Ovary (tissue), 3 donors: ENCODE measurements around the gene CD63.

Experiments
- POLR2A ChIP-seq: fragments of 450-650 bp; IDR thresholded peaks from one replicate; pipeline ENCODE4 v1.6.1; 2017; ENCODE audit warnings: antibody characterized with exemption, mild to moderate bottlenecking, moderate library complexity
- TF ChIP-seq, protein P1 (sequence below), 3 donors: fragments of 450-650 bp in 2 of 3; fragments of 200-600 bp in 1 of 3; IDR thresholded peaks; one replicate each; pipeline versions ENCODE4 v1.5.1 to v1.8.0; 2016 to 2022; ENCODE audit warnings: antibody characterized with exemption in 3 of 3, mild to moderate bottlenecking in 1 of 3
- donor health status: DM: no; HTN: no; CAD: no.

DNA sequence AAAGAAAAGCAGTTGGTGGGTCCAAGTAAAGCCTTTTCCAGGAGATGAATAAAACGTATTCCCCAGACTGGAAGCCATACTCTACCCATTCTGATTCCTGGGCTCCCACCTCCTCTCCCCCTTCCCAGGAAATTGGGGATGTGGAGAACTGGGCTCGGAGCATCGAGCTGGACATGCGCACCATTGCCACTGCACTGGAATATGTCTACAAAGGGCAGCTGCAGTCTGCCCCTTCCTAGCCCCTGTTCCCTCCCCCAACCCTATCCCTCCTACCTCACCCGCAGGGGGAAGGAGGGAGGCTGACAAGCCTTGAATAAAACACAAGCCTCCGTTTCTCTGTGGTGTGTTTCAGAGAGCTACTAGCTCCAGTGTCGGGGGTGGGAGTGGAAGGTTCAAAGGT lies 9.4 kb downstream of the CD63 start:
- TF ChIP-seq, protein P1, sequence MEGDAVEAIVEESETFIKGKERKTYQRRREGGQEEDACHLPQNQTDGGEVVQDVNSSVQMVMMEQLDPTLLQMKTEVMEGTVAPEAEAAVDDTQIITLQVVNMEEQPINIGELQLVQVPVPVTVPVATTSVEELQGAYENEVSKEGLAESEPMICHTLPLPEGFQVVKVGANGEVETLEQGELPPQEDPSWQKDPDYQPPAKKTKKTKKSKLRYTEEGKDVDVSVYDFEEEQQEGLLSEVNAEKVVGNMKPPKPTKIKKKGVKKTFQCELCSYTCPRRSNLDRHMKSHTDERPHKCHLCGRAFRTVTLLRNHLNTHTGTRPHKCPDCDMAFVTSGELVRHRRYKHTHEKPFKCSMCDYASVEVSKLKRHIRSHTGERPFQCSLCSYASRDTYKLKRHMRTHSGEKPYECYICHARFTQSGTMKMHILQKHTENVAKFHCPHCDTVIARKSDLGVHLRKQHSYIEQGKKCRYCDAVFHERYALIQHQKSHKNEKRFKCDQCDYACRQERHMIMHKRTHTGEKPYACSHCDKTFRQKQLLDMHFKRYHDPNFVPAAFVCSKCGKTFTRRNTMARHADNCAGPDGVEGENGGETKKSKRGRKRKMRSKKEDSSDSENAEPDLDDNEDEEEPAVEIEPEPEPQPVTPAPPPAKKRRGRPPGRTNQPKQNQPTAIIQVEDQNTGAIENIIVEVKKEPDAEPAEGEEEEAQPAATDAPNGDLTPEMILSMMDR (IDR thresholded peaks at IDR 0.05) = no peak
- no peak for TF ChIP-seq POLR2A
